HepG2 (cell line): ENCODE measurements around the gene SCGB1D4. TPM values are rescaled to one million over a fixed set of nuclear protein-coding genes. Genes with fewer than 3 reads are reported as not detected.

Source experiments
- BHLHE40 ChIP-seq: IDR thresholded peaks from 2 replicates; pipeline ENCODE4 v1.6.1; 2011; ENCODE audit warnings: low read length, improper control_type of control experiment
- CEBPG ChIP-seq: IDR thresholded peaks from 2 replicates; pipeline ENCODE4 v1.6.1; 2016
- ELF1 ChIP-seq: sonication (generic); formaldehyde crosslinking; IDR thresholded peaks from 2 replicates; pipeline ENCODE4 v1.4.0; 2020; ENCODE audit warnings: missing genetic modification reagents
- EP300 ChIP-seq, 3 experiments: sonication (generic) in 1 of 3; formaldehyde crosslinking in 1 of 3; IDR thresholded peaks; 2 replicates each; pipeline versions ENCODE4 v1.5.1 to v1.6.1; 2011 to 2020; ENCODE audit warnings: low read depth in 2 of 3, low read length in 2 of 3, borderline replicate concordance in 1 of 3, improper control_type of control experiment in 1 of 3, mild to moderate bottlenecking in 1 of 3, missing genetic modification reagents in 1 of 3, moderate library complexity in 1 of 3
- FOXK1 ChIP-seq: sonication (generic); formaldehyde crosslinking; IDR thresholded peaks from 2 replicates; pipeline ENCODE4 v1.4.0; 2020; ENCODE audit warnings: low read depth, missing genetic modification reagents, borderline replicate concordance
- GABPA ChIP-seq, 2 experiments: IDR thresholded peaks; 2 replicates each; pipeline ENCODE4 v1.6.1; 2011 to 2016; ENCODE audit warnings: low read depth in 2 of 2, low read length in 1 of 2, missing biosample characterization in 1 of 2, missing genetic modification characterization in 1 of 2
- JARID2 ChIP-seq: sonication (generic); formaldehyde crosslinking; IDR thresholded peaks from 2 replicates; pipeline ENCODE4 v1.8.1; 2023; ENCODE audit warnings: missing genetic modification reagents, inconsistent platforms; ENCODE audit not compliant: insufficient replicate concordance
- PHF5A ChIP-seq: IDR thresholded peaks from one replicate; pipeline ENCODE4 v1.6.1; 2018; ENCODE audit warnings: low read depth, missing genetic modification reagents; ENCODE audit not compliant: unreplicated experiment
- PITX1 ChIP-seq: sonication (generic); formaldehyde crosslinking; IDR thresholded peaks from 2 replicates; pipeline ENCODE4 v1.5.1; 2020; ENCODE audit warnings: mild to moderate bottlenecking, missing genetic modification reagents
- REPIN1 ChIP-seq: sonication (generic); formaldehyde crosslinking; IDR thresholded peaks from 2 replicates; pipeline ENCODE4 v1.8.0; 2022; ENCODE audit warnings: missing genetic modification reagents, low read depth, mild to moderate bottlenecking, borderline replicate concordance
- SAP130 ChIP-seq: IDR thresholded peaks from 2 replicates; pipeline ENCODE4 v1.6.1; 2016; ENCODE audit warnings: low read depth
- SMAD9 ChIP-seq: sonication (generic); formaldehyde crosslinking; IDR thresholded peaks from 2 replicates; pipeline ENCODE4 v1.5.1; 2020; ENCODE audit warnings: mild to moderate bottlenecking, missing genetic modification reagents
- ZNF224 ChIP-seq: sonication (generic); formaldehyde crosslinking; IDR thresholded peaks from 2 replicates; pipeline ENCODE4 v1.5.0; 2020; ENCODE audit warnings: mild to moderate bottlenecking, missing genetic modification reagents
- ZNF235 ChIP-seq: sonication (generic); formaldehyde crosslinking; IDR thresholded peaks from 2 replicates; pipeline ENCODE4 v1.8.1; 2023; ENCODE audit warnings: mild to moderate bottlenecking, missing genetic modification reagents, borderline replicate concordance
- ZNF317 ChIP-seq: sonication (generic); formaldehyde crosslinking; IDR thresholded peaks from 2 replicates; pipeline ENCODE4 v1.5.0; 2020; ENCODE audit warnings: mild to moderate bottlenecking, missing genetic modification reagents
- ZNF674 ChIP-seq: sonication (generic); formaldehyde crosslinking; IDR thresholded peaks from 2 replicates; pipeline ENCODE4 v1.5.0; 2020; ENCODE audit warnings: low read depth, mild to moderate bottlenecking, missing genetic modification reagents
- polyA plus RNA-seq, 8 experiments: library from polyadenylated mRNA; depleted of rRNA in 3 of 8; stranded (reverse) in 7 of 8; unstranded in 1 of 8; fragments of >200 nt; fragmentation: Illumina TruSeq in 4 of 8; extraction: Trizol in 4 of 8; gene quantifications; 2 replicates each; pipeline versions ENCODE4 v1.2.1 to v1.2.3, GENCODE V29; 2011 to 2016; ENCODE audit warnings: low read depth in 4 of 8, missing spikeins in 1 of 8, mixed read lengths in 1 of 8; ENCODE audit not compliant: insufficient read depth in 1 of 8
- total RNA-seq, 5 experiments: library from RNA; depleted of rRNA; stranded (reverse); fragments of >200 nt; fragmentation: Illumina TruSeq; extraction: Trizol; gene quantifications; 2 replicates each; pipeline ENCODE4 v1.2.3, GENCODE V29; 2016; ENCODE audit warnings: low read depth in 1 of 5
- TF ChIP-seq, protein P1 (sequence below): sonication (generic); formaldehyde crosslinking; conservative IDR thresholded peaks from 2 replicates; pipeline ENCODE4 v1.8.0; 2022; ENCODE audit warnings: mild to moderate bottlenecking, moderate library complexity, missing genetic modification reagents
- TF ChIP-seq, protein P2 (sequence below): IDR thresholded peaks from 2 replicates; pipeline ENCODE4 v1.6.1; 2012; ENCODE audit warnings: inconsistent platforms
- TF ChIP-seq, protein P3 (sequence below): sonication (generic); formaldehyde crosslinking; IDR thresholded peaks from 2 replicates; pipeline ENCODE4 v1.5.0; 2020; ENCODE audit warnings: mild to moderate bottlenecking, missing genetic modification reagents, moderate library complexity
- TF ChIP-seq, protein P4 (sequence below): IDR thresholded peaks from 2 replicates; pipeline ENCODE4 v1.4.0; 2020; ENCODE audit warnings: mild to moderate bottlenecking, missing genetic modification reagents
- TF ChIP-seq, protein P5 (sequence below): IDR thresholded peaks from 2 replicates; pipeline ENCODE4 v1.6.1; 2016; ENCODE audit warnings: low read depth, borderline replicate concordance

Gene SCGB1D4
- total and polyA plus RNA-seq, 2 of the 13 experiments (the other 11 are each of a cell fraction or from before 2014, with no cell fraction given) = not detected

DNA sequence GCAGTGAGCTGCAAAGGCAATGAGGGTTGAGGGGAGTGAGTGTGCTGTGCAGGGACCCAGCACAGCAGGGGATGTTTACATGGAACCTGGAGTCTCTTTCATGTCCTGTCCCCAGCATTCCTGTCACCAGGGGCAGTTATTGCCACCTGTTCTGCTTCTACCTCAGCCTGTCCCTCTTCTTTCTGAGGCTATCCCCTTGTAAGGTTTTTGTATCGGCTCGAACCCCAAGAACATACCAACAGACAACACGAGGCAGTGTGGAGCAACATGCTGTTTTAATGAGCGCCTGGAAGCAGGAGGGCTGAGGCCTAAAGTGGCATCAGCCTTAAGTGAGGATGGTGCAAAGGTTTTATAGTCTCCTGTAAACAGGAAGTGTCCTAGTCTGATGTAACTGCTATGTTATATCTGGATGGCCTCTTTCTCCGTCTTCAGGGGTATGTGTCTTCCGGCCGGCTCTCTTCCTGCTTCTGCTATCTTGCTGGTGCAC is 25.0 kb downstream of the SCGB1D4 start (continued):
- peak in 1 of 2 experiments; percentile 10; a peak in 1 of 4 replicates for TF ChIP-seq EP300 (IDR thresholded peaks at IDR 0.05; ENCODE audit: low read depth in 2 of 2, low read length in 2 of 2)
- TF ChIP-seq EP300 (CRISPR knock-in tag; IDR thresholded peaks at IDR 0.05; ENCODE audit: borderline replicate concordance) = no peak
- TF ChIP-seq, protein P1, sequence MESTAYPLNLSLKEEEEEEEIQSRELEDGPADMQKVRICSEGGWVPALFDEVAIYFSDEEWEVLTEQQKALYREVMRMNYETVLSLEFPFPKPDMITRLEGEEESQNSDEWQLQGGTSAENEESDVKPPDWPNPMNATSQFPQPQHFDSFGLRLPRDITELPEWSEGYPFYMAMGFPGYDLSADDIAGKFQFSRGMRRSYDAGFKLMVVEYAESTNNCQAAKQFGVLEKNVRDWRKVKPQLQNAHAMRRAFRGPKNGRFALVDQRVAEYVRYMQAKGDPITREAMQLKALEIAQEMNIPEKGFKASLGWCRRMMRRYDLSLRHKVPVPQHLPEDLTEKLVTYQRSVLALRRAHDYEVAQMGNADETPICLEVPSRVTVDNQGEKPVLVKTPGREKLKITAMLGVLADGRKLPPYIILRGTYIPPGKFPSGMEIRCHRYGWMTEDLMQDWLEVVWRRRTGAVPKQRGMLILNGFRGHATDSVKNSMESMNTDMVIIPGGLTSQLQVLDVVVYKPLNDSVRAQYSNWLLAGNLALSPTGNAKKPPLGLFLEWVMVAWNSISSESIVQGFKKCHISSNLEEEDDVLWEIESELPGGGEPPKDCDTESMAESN (CRISPR knock-in tag) = 0 out of 2 replicates have a peak, but pooled peaks have one; percentile 32
- no peak for TF ChIP-seq JARID2 (CRISPR knock-in tag)
- TF ChIP-seq ZNF224 (CRISPR knock-in tag) = no peak
- 0 out of 2 replicates have a peak, but pooled peaks have one; percentile 28 for TF ChIP-seq PITX1 (CRISPR knock-in tag)
- TF ChIP-seq SMAD9 (CRISPR knock-in tag) = no peak
- no peak for TF ChIP-seq ZNF317 (CRISPR knock-in tag)
- TF ChIP-seq, protein P2, sequence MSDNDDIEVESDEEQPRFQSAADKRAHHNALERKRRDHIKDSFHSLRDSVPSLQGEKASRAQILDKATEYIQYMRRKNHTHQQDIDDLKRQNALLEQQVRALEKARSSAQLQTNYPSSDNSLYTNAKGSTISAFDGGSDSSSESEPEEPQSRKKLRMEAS = 0 out of 2 replicates have a peak, but pooled peaks have one; percentile 13
- no peak for TF ChIP-seq ZNF235 (CRISPR knock-in tag)
- 0 out of 2 replicates have a peak, but pooled peaks have one; percentile 31 for TF ChIP-seq CEBPG (CRISPR knock-in tag)
- TF ChIP-seq, protein P3, sequence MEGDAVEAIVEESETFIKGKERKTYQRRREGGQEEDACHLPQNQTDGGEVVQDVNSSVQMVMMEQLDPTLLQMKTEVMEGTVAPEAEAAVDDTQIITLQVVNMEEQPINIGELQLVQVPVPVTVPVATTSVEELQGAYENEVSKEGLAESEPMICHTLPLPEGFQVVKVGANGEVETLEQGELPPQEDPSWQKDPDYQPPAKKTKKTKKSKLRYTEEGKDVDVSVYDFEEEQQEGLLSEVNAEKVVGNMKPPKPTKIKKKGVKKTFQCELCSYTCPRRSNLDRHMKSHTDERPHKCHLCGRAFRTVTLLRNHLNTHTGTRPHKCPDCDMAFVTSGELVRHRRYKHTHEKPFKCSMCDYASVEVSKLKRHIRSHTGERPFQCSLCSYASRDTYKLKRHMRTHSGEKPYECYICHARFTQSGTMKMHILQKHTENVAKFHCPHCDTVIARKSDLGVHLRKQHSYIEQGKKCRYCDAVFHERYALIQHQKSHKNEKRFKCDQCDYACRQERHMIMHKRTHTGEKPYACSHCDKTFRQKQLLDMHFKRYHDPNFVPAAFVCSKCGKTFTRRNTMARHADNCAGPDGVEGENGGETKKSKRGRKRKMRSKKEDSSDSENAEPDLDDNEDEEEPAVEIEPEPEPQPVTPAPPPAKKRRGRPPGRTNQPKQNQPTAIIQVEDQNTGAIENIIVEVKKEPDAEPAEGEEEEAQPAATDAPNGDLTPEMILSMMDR (CRISPR knock-in tag) = peak; percentile 62
- 0 out of 2 replicates have a peak, but pooled peaks have one; percentile 21 for TF ChIP-seq REPIN1 (CRISPR knock-in tag)
- TF ChIP-seq GABPA (IDR thresholded peaks at IDR 0.05; ENCODE audit: low read depth, low read length) = no peak
- TF ChIP-seq GABPA (CRISPR knock-in tag; IDR thresholded peaks at IDR 0.05; ENCODE audit: low read depth) = peak; percentile 76
- TF ChIP-seq, protein P4, sequence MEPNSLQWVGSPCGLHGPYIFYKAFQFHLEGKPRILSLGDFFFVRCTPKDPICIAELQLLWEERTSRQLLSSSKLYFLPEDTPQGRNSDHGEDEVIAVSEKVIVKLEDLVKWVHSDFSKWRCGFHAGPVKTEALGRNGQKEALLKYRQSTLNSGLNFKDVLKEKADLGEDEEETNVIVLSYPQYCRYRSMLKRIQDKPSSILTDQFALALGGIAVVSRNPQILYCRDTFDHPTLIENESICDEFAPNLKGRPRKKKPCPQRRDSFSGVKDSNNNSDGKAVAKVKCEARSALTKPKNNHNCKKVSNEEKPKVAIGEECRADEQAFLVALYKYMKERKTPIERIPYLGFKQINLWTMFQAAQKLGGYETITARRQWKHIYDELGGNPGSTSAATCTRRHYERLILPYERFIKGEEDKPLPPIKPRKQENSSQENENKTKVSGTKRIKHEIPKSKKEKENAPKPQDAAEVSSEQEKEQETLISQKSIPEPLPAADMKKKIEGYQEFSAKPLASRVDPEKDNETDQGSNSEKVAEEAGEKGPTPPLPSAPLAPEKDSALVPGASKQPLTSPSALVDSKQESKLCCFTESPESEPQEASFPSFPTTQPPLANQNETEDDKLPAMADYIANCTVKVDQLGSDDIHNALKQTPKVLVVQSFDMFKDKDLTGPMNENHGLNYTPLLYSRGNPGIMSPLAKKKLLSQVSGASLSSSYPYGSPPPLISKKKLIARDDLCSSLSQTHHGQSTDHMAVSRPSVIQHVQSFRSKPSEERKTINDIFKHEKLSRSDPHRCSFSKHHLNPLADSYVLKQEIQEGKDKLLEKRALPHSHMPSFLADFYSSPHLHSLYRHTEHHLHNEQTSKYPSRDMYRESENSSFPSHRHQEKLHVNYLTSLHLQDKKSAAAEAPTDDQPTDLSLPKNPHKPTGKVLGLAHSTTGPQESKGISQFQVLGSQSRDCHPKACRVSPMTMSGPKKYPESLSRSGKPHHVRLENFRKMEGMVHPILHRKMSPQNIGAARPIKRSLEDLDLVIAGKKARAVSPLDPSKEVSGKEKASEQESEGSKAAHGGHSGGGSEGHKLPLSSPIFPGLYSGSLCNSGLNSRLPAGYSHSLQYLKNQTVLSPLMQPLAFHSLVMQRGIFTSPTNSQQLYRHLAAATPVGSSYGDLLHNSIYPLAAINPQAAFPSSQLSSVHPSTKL = peak; percentile 50; the same call in 1 of the 2 replicates
- peak; percentile 34 for TF ChIP-seq PHF5A
- TF ChIP-seq FOXK1 = peak; percentile 69; the same call in 1 of the 2 replicates
- TF ChIP-seq ZNF674 (CRISPR knock-in tag) = no peak
- TF ChIP-seq BHLHE40 = no peak
- TF ChIP-seq ELF1 (CRISPR knock-in tag) = peak; percentile 46; the same call in 1 of the 2 replicates
- TF ChIP-seq, protein P5, sequence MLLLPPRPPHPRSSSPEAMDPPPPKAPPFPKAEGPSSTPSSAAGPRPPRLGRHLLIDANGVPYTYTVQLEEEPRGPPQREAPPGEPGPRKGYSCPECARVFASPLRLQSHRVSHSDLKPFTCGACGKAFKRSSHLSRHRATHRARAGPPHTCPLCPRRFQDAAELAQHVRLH (CRISPR knock-in tag) = peak; percentile 28; the same call in 1 of the 2 replicates
- peak; percentile 43 for TF ChIP-seq SAP130 (CRISPR knock-in tag)
